ENCODE data around the gene NCBP2L. TPM values are rescaled to one million over a fixed set of nuclear protein-coding genes. Genes with fewer than 3 reads are reported as not detected.

NCBP2L gene
- polyA plus RNA-seq, 3 donors, result not detected

GRCh38 chrX:107768051-107768450 is 9.5 kb upstream of the NCBP2L start:
- WGBS (ENCODE audit: insufficient coverage), result no CpG with 5 or more reads among the region's 3 CpGs
- no peaks in the 10 kb centered on the region for H3K36me3 Mint-ChIP-seq
- Histone ChIP-seq H3K36me3 (replicated peaks in 1 of 2; ENCODE audit: control insufficient read depth in 1 of 2, insufficient read depth in 2 of 2, low read length in 2 of 2) (no peaks in the 10 kb centered on the region), H2AFZ (ENCODE audit: insufficient read depth, low read depth, low read length, poor library complexity, severe bottlenecking) (no peak overlapping the region), H3K27me3 (ENCODE audit: control insufficient read depth in 2 of 2, insufficient read depth in 2 of 2, low read length in 2 of 2) (peaks cover 2 to 3% of the 10 kb centered on the region in 2 donors), H3K4me3 (replicated peaks in 1 of 3; ENCODE audit: low read depth in 2 of 3, low read length in 3 of 3) (no peak overlapping the region), H3K79me2 (ENCODE audit: insufficient read depth, low read length) (no peaks in the 10 kb centered on the region), H3K4me1 (ENCODE audit: control insufficient read depth in 1 of 2, insufficient read depth in 2 of 2, low read length in 2 of 2) (no peaks in the 10 kb centered on the region), H4K20me1 (ENCODE audit: insufficient read depth, low read length) (no peaks in the 10 kb centered on the region), H3K4me2 (replicated peaks; ENCODE audit: extremely low read depth, low read length, poor library complexity, severe bottlenecking) (no peak overlapping the region), H3K9ac (ENCODE audit: insufficient read depth, low read length, poor library complexity, severe bottlenecking) (no peak overlapping the region), H3K27ac (ENCODE audit: low read depth in 1 of 2, low read length in 2 of 2) (no peak overlapping the region), H3K9me3 (replicated peaks in 1 of 2; ENCODE audit: control insufficient read depth in 1 of 2, insufficient read depth in 1 of 2, low read length in 2 of 2) (no peaks in the 10 kb centered on the region)
- H3K27me3 Mint-ChIP-seq (ENCODE audit: low read depth in 3 of 3), result peaks cover 2 to 13% (median 3%) of the 10 kb centered on the region in 3 donors
- no peak overlapping the region for H3K27ac Mint-ChIP-seq
- no peaks in the 10 kb centered on the region for H3K9me3 Mint-ChIP-seq
- TF ChIP-seq CTCF (IDR thresholded peaks at IDR 0.05), result no peak
- intact Hi-C loops (cut with micrococcal nuclease), result no loop called here
- no peak for DNase-seq
- no peaks in the 10 kb centered on the region for H3K4me1 Mint-ChIP-seq
- no peak overlapping the region for H3K4me3 Mint-ChIP-seq

- peaks cover 7 to 24% (median 17%) of the 10 kb centered on the region in 3 donors for H3K27me3 Mint-ChIP-seq (ENCODE audit: low read depth in 3 of 3)
- H3K4me1 Mint-ChIP-seq, result peaks cover under 1% of the 10 kb centered on the region
- no peaks in the 10 kb centered on the region for H3K36me3 Mint-ChIP-seq
Observed at GRCh38 chrX:107769581-107770317, 7.8 kb upstream of the NCBP2L start.

More at GRCh38 chrX:107769581-107770317, 7.8 kb upstream of the NCBP2L start:
- Histone ChIP-seq H3K9me3 (replicated peaks in 1 of 2; ENCODE audit: control insufficient read depth in 1 of 2, insufficient read depth in 1 of 2, low read length in 2 of 2) (peaks cover 0 to 1% of the 10 kb centered on the region in 2 donors), H3K4me1 (ENCODE audit: control insufficient read depth in 1 of 2, insufficient read depth in 2 of 2, low read length in 2 of 2) (peaks cover 0 to under 1% of the 10 kb centered on the region in 2 donors), H3K27ac (ENCODE audit: low read depth in 1 of 2, low read length in 2 of 2) (no peak overlapping the region), H3K27me3 (ENCODE audit: control insufficient read depth in 2 of 2, insufficient read depth in 2 of 2, low read length in 2 of 2) (peaks cover 11 to 16% of the 10 kb centered on the region in 2 donors), H3K36me3 (replicated peaks in 1 of 2; ENCODE audit: control insufficient read depth in 1 of 2, insufficient read depth in 2 of 2, low read length in 2 of 2) (no peaks in the 10 kb centered on the region), H2AFZ (ENCODE audit: insufficient read depth, low read depth, low read length, poor library complexity, severe bottlenecking) (no peak overlapping the region), H3K4me3 (replicated peaks in 1 of 3; ENCODE audit: low read depth in 2 of 3, low read length in 3 of 3) (no peak overlapping the region), H3K4me2 (replicated peaks; ENCODE audit: extremely low read depth, low read length, poor library complexity, severe bottlenecking) (no peak overlapping the region), H4K20me1 (ENCODE audit: insufficient read depth, low read length) (no peaks in the 10 kb centered on the region), H3K79me2 (ENCODE audit: insufficient read depth, low read length) (no peaks in the 10 kb centered on the region), H3K9ac (ENCODE audit: insufficient read depth, low read length, poor library complexity, severe bottlenecking) (no peak overlapping the region)
- no peak for TF ChIP-seq CTCF (IDR thresholded peaks at IDR 0.05)
- no peak for DNase-seq
- Mint-ChIP-seq H3K9me3 (peaks cover 0 to under 1% (median 0%) of the 10 kb centered on the region in 7 donors), H3K4me3 (no peak overlapping the region), H3K27ac (no peak overlapping the region)
- intact Hi-C loops (cut with micrococcal nuclease), result no loop called here
- WGBS (ENCODE audit: insufficient coverage), result no CpG with 5 or more reads among the region's 7 CpGs

Data from CD14-positive monocyte (primary cell).